ENCODE measurements around the gene PPIF. TPM values are rescaled to one million over a fixed set of nuclear protein-coding genes. Genes with fewer than 3 reads are reported as not detected.

PPIF gene
- total RNA-seq, 1 donor from 2014 or later = 35.9 TPM

DNA sequence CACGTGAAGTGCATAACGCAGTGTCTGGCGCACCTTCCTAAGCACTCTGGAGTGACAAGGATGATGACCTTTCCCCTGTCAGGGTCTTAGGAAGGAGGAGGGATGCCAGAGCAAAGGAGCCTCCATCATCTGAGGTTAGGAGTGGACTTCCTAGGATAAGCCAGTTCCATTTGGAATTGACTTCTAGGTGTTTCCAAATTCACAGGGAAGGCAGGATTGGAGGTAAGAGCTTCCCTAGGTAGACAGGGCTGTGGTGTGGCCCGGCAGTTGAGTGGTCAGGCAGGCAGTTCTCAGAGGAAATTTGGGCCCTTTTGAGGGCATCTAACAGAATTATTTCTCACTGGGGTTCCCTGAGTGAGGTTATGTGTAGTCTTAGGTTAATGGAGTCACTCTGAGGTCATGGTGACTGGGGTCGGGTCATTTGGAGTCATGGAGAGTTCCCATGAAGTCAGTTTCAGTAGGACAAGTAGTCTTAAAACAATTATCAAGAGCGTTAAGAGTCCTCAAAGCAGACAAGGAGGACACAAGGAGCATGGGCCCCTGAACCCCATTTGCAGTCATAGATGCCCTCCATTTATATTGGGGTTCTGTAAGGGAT is 8.2 kb downstream of the PPIF start:
- TF ChIP-seq, protein P1, sequence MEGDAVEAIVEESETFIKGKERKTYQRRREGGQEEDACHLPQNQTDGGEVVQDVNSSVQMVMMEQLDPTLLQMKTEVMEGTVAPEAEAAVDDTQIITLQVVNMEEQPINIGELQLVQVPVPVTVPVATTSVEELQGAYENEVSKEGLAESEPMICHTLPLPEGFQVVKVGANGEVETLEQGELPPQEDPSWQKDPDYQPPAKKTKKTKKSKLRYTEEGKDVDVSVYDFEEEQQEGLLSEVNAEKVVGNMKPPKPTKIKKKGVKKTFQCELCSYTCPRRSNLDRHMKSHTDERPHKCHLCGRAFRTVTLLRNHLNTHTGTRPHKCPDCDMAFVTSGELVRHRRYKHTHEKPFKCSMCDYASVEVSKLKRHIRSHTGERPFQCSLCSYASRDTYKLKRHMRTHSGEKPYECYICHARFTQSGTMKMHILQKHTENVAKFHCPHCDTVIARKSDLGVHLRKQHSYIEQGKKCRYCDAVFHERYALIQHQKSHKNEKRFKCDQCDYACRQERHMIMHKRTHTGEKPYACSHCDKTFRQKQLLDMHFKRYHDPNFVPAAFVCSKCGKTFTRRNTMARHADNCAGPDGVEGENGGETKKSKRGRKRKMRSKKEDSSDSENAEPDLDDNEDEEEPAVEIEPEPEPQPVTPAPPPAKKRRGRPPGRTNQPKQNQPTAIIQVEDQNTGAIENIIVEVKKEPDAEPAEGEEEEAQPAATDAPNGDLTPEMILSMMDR (IDR thresholded peaks at IDR 0.05; ENCODE audit: unreplicated experiment) = no peak
- Mint-ChIP-seq H3K9me3 (ENCODE audit: low read depth) (no peaks in the 10 kb centered on the region), H3K27ac (no peak overlapping the region), H3K36me3 (ENCODE audit: insufficient read depth) (peaks cover 30% of the 10 kb centered on the region), H3K4me3 (ENCODE audit: low read depth) (no peak overlapping the region), H3K4me1 (ENCODE audit: low read depth) (no peaks in the 10 kb centered on the region), H3K27me3 (no peaks in the 10 kb centered on the region)
- DNase-seq (ENCODE audit: low spot score, unreplicated experiment) = no peak

GRCh38 chr10:79356104-79356503 is 8.8 kb downstream of the PPIF start:
- TF ChIP-seq, protein P1 (IDR thresholded peaks at IDR 0.05; ENCODE audit: unreplicated experiment) = no peak
- no peaks in the 10 kb centered on the region for H3K4me1 Mint-ChIP-seq (ENCODE audit: low read depth)
- H3K36me3 Mint-ChIP-seq (ENCODE audit: insufficient read depth) = peaks cover 30% of the 10 kb centered on the region
- H3K27ac Mint-ChIP-seq = no peak overlapping the region
- H3K4me3 Mint-ChIP-seq (ENCODE audit: low read depth) = no peak overlapping the region
- no peaks in the 10 kb centered on the region for H3K27me3 Mint-ChIP-seq
- DNase-seq (ENCODE audit: low spot score, unreplicated experiment) = no peak
- no peaks in the 10 kb centered on the region for H3K9me3 Mint-ChIP-seq (ENCODE audit: low read depth)

DNA sequence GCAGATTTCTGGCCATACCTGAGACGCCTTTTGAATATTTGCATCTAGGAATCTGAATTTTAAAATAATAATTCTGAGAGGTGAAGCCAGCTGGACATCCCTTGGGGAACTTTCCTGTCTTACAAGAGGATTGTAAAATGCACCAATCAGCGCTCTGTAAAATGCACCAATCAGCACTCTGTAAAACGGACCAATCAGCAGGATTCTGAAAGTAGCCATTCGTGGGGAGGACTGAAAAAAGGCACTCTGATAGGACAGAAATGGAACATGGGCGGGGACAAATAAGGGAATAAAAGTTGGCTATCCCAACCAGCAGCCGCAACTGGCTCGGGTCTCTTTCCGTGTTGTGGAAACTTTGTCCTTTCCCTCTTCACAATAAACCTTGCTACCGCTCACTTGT is 9.9 kb downstream of the PPIF start:
- no peak for DNase-seq (ENCODE audit: low spot score, unreplicated experiment)
- H3K9me3 Mint-ChIP-seq (ENCODE audit: low read depth) = no peaks in the 10 kb centered on the region
- H3K27me3 Mint-ChIP-seq = peaks cover 3% of the 10 kb centered on the region
- H3K4me3 Mint-ChIP-seq (ENCODE audit: low read depth) = no peak overlapping the region
- no peak overlapping the region for H3K27ac Mint-ChIP-seq
- TF ChIP-seq, protein P1 (IDR thresholded peaks at IDR 0.05; ENCODE audit: unreplicated experiment) = no peak
- H3K36me3 Mint-ChIP-seq (ENCODE audit: insufficient read depth) = peaks cover 29% of the 10 kb centered on the region
- H3K4me1 Mint-ChIP-seq (ENCODE audit: low read depth) = no peaks in the 10 kb centered on the region

DNA sequence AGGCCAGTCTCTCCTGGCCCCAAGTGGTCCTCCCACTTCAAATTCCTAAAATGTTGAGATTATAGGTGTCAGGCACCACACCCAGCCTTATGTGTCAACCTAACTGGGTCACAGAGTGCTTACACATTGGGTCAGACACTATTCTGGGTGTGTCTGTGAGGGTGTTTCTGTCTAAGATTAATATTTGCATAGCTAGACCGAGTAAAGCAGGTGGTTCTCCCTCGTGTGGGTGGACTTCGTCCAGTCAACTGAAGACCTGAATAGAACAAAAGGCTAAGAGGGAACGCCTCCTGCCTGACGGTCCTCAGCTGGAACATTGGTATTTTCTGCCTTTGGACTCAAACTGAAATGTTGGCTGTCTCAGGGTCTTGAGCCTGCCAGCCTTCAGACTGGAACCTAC is 11.5 kb downstream of the PPIF start:
- H3K27ac Mint-ChIP-seq = no peak overlapping the region
- H3K9me3 Mint-ChIP-seq (ENCODE audit: low read depth) = no peaks in the 10 kb centered on the region
- DNase-seq (ENCODE audit: low spot score, unreplicated experiment) = no peak
- H3K4me1 Mint-ChIP-seq (ENCODE audit: low read depth) = no peaks in the 10 kb centered on the region
- H3K36me3 Mint-ChIP-seq (ENCODE audit: insufficient read depth) = peaks cover 22% of the 10 kb centered on the region
- peaks cover 3% of the 10 kb centered on the region for H3K27me3 Mint-ChIP-seq
- H3K4me3 Mint-ChIP-seq (ENCODE audit: low read depth) = no peak overlapping the region
- TF ChIP-seq, protein P1 (IDR thresholded peaks at IDR 0.05; ENCODE audit: unreplicated experiment) = no peak

DNA sequence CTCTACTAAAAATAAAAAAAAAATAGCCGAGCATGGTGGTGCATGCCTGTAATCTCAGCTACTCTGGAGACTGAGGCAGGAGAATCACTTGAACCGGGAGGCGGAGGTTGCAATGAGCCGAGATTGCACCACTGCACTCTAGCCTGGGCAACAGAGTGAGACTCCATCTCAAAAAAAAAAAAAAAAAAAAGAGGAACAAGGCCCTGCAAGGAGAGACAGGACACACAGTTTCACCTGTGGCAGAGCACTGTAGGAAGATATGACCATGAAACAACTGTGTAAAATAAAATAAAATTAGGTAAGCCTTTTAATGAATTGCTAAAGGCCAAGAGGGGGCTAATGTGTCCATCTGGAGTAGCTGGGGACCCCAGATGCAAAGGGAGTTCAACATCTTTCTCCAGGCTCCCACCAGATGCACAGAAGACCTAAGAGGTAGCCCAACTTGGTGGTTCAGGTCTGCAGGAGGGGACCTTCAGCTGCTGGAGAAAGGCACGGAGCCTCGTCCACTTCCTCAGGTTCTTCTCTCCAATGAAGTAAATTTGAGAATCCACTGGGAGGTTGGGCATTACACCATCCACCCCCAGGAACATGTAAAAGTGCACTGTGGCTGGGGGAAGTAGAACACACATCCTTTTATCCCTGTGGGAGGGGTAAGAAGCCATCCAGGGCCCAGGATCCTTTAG is 12.7 kb downstream of the PPIF start:
- Mint-ChIP-seq H3K4me3 (ENCODE audit: low read depth) (no peak overlapping the region), H3K36me3 (ENCODE audit: insufficient read depth) (peaks cover 13% of the 10 kb centered on the region), H3K9me3 (ENCODE audit: low read depth) (peaks cover 8% of the 10 kb centered on the region), H3K27me3 (peaks cover 11% of the 10 kb centered on the region), H3K27ac (no peak overlapping the region), H3K4me1 (ENCODE audit: low read depth) (no peaks in the 10 kb centered on the region)
- no peak for DNase-seq (ENCODE audit: low spot score, unreplicated experiment)
- TF ChIP-seq, protein P1 (IDR thresholded peaks at IDR 0.05; ENCODE audit: unreplicated experiment) = no peak
